ENCODE measurements around the gene RAB11FIP4.
A peak's percentile ranks its signal among the peaks of the same experiment; 100 is the strongest.

Gene RAB11FIP4

DNA sequence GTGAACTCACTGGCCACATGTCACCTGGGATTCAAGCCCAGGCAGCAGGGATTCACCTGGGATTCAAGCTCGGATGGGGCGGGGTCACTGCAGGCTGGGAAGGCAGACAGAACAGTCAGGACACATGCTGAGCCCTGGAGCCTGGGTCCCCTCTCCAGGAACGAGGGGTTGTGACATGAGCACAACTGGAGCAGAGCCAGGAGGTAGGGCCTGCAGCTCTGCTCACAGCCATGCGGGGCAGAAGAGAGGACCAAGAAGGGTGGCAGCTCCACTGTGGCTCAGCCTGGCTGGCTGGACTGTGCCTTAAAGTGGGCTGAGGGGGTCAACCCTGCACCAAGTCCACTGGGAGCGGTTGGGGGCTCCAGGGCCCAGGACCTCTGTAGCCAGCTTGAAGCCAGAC, 150.1 kb downstream of the RAB11FIP4 start:
- DNase-seq (ENCODE audit: insufficient read length) (no peak), FAIRE-seq (no peak)
- TF ChIP-seq POLR2A (IDR thresholded peaks at IDR 0.05; ENCODE audit: low read depth, low read length) (no peak), TAF1 (IDR thresholded peaks at IDR 0.05; ENCODE audit: borderline replicate concordance, low read depth, low read length) (no peak), POLR2AphosphoS5 (IDR thresholded peaks at IDR 0.05; ENCODE audit: low read depth, low read length) (no peak)

DNA sequence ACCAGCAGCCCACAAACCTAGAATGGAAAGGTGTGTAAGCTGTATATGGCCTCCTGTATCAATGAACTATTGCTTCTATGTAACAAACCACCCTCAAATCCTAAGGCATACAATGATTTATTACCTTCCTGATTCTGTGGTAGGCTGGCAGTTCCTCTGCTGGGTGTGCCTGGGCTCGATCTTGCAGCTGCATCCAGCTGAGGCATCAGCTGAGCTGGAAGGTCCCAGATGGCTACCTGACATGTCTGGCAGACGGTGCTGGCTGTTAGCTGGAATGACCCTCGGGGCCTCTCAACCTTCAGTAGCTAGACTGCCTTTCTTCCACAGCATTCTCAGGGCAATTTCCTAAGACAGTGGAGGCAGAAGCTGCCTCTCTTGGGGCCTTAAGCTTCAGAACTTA, 152.7 kb downstream of the RAB11FIP4 start:
- TF ChIP-seq POLR2A (IDR thresholded peaks at IDR 0.05; ENCODE audit: low read depth, low read length): no peak
- TF ChIP-seq POLR2AphosphoS5 (IDR thresholded peaks at IDR 0.05; ENCODE audit: low read depth, low read length): no peak
- no peak for TF ChIP-seq TAF1 (IDR thresholded peaks at IDR 0.05; ENCODE audit: borderline replicate concordance, low read depth, low read length)
- FAIRE-seq: no peak
- DNase-seq (ENCODE audit: insufficient read length): no peak

DNA sequence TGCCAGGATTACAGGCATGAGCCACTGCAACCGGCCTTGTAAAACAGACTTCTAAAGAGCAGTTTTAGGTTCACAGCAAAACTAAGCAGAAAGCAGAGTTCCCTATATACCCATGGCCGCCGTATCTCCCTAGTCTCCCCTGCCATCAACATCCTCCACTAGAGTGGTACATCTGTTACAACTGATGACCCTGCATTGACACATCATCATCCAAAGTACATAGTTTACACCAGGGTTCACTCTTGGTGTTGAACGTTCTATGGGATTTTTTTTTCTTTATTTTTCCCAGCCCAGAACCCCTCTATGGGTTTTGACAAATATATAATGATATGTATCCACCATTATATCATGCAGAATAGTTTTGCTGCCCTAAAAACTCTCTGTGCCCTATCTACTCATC, 155.2 kb downstream of the RAB11FIP4 start:
- no peak for DNase-seq (ENCODE audit: insufficient read length)
- TF ChIP-seq POLR2AphosphoS5 (IDR thresholded peaks at IDR 0.05; ENCODE audit: low read depth, low read length): no peak
- no peak for FAIRE-seq

DNA sequence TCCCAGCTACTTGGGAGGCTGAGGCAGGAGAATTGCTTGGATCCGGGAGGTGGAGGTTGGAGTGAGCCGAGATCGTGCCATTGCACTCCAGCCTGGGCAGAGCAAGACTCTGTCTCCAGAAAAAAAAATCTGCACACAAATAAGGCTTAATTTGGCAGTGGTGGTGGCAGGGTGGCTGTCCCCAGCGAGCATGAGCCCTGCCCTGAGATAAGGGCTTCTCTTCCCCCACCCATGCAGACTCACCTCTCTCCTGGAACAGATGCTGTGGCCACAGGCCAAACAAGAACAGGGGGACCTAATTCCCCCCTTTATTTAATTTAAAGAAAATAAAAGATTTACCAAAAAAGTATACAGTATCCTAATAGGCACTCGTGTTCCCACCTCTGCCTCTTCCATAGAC, 157.2 kb downstream of the RAB11FIP4 start:
- TF ChIP-seq TAF1 (IDR thresholded peaks at IDR 0.05; ENCODE audit: borderline replicate concordance, low read depth, low read length) (no peak), POLR2A (IDR thresholded peaks at IDR 0.05; ENCODE audit: low read depth, low read length) (no peak), POLR2AphosphoS5 (IDR thresholded peaks at IDR 0.05; ENCODE audit: low read depth, low read length) (no peak)
- no peak for DNase-seq (ENCODE audit: insufficient read length)
- FAIRE-seq: no peak

DNA sequence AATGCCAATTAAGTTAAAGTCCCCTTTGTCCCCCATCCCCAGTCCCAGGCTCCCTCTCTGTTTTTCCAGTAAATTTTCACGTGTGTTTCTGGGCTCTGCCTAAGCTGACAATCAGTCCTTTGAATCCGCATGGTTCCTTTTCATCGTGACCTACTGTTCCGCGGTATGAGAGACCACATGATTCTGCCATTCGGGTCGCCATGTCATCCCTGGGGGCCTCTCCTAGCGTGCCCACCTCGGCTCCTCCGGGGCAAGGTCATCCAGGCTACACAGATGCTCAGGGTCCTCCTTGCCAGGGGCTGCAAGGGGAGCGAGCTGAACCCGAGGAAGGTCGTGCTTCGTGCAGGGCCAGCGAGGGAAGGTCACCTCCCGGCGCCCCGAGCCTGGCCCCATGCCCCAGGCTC, 157.6 kb downstream of the RAB11FIP4 start:
- no peak for FAIRE-seq
- TF ChIP-seq POLR2A (IDR thresholded peaks at IDR 0.05; ENCODE audit: low read depth, low read length) (no peak), TAF1 (IDR thresholded peaks at IDR 0.05; ENCODE audit: borderline replicate concordance, low read depth, low read length) (no peak), POLR2AphosphoS5 (IDR thresholded peaks at IDR 0.05; ENCODE audit: low read depth, low read length) (0 out of 2 replicates have a peak, but pooled peaks have one; percentile 7)

GRCh38 chr17:31549525-31550388, 158.3 kb downstream of the RAB11FIP4 start:
- TF ChIP-seq POLR2AphosphoS5 (IDR thresholded peaks at IDR 0.05; ENCODE audit: low read depth, low read length) (no peak), POLR2A (IDR thresholded peaks at IDR 0.05; ENCODE audit: low read depth, low read length) (peak; percentile 39; the same call in 1 of the 2 replicates), TAF1 (IDR thresholded peaks at IDR 0.05; ENCODE audit: borderline replicate concordance, low read depth, low read length) (no peak)
- FAIRE-seq (peak; percentile 97), DNase-seq (ENCODE audit: insufficient read length) (peak; percentile 91)

More for the DNA sequence above, 157.6 kb downstream of the RAB11FIP4 start:
- DNase-seq (ENCODE audit: insufficient read length): no peak

DNA sequence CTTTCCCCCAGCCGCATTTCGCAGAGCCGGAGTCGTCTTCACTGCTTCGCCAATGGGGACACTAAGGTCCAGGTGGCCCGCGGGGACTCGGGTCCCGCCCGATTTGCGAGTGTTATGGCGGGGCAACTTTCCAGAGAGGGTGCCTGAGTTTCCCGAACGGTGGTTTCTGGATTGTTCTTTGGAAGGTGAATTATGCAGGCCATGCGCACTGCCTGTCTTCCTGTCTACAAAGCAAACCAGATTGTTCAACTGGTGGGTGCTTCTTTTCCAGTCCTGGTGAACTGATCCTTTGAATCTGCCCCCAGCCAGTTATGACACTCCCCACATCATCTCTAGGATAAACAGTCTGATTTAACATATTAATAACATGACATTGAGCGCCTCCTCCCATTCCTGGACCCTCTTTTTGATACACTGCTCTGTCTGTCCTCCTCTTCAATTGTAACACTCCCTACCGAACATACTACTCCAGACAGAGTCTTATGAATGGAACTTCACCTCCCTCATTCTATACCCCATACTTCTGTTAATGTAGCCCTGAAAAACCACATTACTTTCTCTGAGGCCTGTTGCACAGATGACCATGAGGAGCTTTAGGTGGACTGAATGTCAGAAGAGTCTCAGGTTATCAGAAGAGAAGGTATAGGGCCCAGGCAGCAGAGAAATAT, 159.0 kb downstream of the RAB11FIP4 start:
- FAIRE-seq: no peak
- no peak for DNase-seq (ENCODE audit: insufficient read length)
- no peak for TF ChIP-seq POLR2AphosphoS5 (IDR thresholded peaks at IDR 0.05; ENCODE audit: low read depth, low read length)
- TF ChIP-seq POLR2A (IDR thresholded peaks at IDR 0.05; ENCODE audit: low read depth, low read length): no peak

DNA sequence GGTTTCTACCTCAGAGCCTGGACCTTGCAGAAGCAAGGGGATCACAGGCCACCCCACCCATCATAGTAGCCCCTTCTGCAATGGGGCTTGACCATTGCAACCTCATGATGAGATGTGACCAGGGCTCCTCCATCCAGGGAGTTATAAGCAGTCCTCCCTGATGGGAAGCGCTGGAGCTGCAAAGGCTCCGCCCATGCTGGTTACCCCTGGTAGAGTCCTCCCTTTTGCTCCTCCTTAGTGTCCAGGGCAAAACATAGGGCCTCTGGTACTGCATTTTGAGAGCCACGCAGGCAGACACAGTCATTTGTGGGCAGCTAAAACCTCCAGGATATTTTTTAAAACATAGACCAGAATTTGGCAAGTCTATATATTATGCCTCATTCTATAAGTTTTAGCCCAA, 161.1 kb downstream of the RAB11FIP4 start:
- TF ChIP-seq POLR2AphosphoS5 (IDR thresholded peaks at IDR 0.05; ENCODE audit: low read depth, low read length) (no peak), POLR2A (IDR thresholded peaks at IDR 0.05; ENCODE audit: low read depth, low read length) (no peak), TAF1 (IDR thresholded peaks at IDR 0.05; ENCODE audit: borderline replicate concordance, low read depth, low read length) (no peak)
- DNase-seq (ENCODE audit: insufficient read length) (no peak), FAIRE-seq (no peak)

DNA sequence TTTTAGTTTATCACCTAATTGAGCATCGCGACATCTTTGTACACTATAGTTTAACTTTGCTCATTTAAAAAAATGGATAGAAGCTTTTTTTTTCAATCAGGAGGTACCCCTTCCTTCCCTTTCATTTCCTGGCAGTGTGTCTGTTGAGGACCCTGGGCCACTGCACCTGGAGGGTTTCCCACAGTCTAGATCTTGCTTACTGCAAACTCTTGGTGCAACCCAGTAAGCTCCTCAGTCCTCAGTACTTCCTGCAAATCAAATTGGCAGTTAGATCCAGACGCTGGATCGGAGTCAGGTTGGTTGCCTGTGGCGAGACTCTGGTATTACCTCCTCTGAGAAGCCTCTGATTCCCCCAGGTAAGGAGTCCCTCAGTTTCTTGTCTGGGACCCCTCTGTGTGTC, 162.0 kb downstream of the RAB11FIP4 start:
- no peak for TF ChIP-seq POLR2AphosphoS5 (IDR thresholded peaks at IDR 0.05; ENCODE audit: low read depth, low read length)
- no peak for TF ChIP-seq TAF1 (IDR thresholded peaks at IDR 0.05; ENCODE audit: borderline replicate concordance, low read depth, low read length)
- no peak for TF ChIP-seq POLR2A (IDR thresholded peaks at IDR 0.05; ENCODE audit: low read depth, low read length)
- FAIRE-seq: no peak
- DNase-seq (ENCODE audit: insufficient read length): no peak

- DNase-seq (ENCODE audit: insufficient read length) (no peak), FAIRE-seq (no peak)
- TF ChIP-seq POLR2AphosphoS5 (IDR thresholded peaks at IDR 0.05; ENCODE audit: low read depth, low read length) (no peak), TAF1 (IDR thresholded peaks at IDR 0.05; ENCODE audit: borderline replicate concordance, low read depth, low read length) (no peak), POLR2A (IDR thresholded peaks at IDR 0.05; ENCODE audit: low read depth, low read length) (no peak)
These were observed 163.5 kb downstream of the RAB11FIP4 start for GRCh38 chr17:31554930-31555329.

DNA sequence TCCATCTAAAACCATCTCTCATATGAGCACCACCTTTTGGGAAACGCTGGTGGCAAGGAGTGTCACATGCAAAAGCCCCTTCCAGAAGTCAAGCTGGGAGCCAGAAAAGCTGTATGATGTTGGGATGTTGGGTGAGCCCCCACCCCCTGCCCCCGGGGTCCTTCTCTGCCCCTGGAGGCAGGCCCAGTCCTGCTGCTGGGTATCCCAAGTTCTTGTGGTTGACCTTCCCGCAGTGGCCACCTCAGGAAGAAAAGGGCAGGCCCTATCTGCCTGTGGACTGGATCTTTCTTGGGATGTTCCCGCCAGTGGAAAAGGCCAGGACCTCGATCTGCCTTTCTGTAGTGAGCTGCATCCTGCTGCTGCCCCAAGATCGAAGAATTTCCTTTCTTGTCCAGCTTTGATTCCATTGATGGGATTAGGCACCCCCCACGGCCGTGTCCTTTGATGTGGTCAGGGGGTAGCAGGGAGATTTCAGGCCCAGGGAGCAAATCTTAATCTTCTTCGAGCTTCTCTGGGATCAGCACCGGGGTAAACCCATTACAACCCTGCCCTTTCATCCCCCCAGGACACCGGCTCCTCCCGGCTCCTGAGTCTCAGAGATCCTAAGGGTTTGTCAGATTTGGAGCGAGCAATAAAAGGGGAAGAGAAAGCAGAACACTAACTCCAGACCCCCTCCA, 165.6 kb downstream of the RAB11FIP4 start:
- TF ChIP-seq POLR2A (IDR thresholded peaks at IDR 0.05; ENCODE audit: low read depth, low read length) (no peak), TAF1 (IDR thresholded peaks at IDR 0.05; ENCODE audit: borderline replicate concordance, low read depth, low read length) (no peak), POLR2AphosphoS5 (IDR thresholded peaks at IDR 0.05; ENCODE audit: low read depth, low read length) (no peak)
- FAIRE-seq: no peak
- DNase-seq (ENCODE audit: insufficient read length): no peak
